Activated CD4-positive, CD25-positive, alpha-beta regulatory T cell treated with anti-CD3 and anti-CD28 coated beads, Interleukin-2, amount 50 U/mL, for 24 hours (primary cell): ENCODE data around the gene CYP20A1.
"Not testable (repeated sequence)": the region's sequence is repeated elsewhere in the genome, so short reads cannot be mapped to it uniquely, and the experiment has no call there.

Experiments used
- ATAC-seq, 2 donors: fragments of 150-1000 bp; cut with Tn5 transposase; one replicate each; pipeline ENCODE4 v1.10.0; 2021; ENCODE audit warnings: mild to moderate bottlenecking in 1 of 2, moderate library complexity in 1 of 2

Gene CYP20A1

DNA sequence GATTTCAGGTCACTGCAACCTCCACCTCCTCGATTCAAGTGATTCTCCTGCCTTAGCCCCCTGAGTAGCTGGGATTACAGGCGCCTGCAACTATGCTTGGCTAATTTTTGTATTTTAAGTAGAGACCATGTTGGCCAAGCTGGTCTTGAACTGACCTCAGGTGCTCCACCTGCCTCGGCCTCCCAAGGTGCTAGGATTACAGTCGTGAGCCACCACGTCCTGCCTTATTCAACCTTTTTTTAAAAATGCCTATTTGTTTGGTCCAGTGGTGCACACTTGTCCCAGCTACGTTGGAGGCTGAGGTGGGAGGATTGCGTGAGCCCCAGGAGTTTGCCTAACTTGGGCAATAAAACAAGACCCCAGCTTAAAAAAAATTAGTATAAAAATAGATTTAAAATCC lies 43.3 kb downstream of the CYP20A1 start:
- ATAC-seq = no peak

- no peak for ATAC-seq
These were observed 47.7 kb downstream of the CYP20A1 start for GRCh38 chr2:203286532-203286931.

DNA sequence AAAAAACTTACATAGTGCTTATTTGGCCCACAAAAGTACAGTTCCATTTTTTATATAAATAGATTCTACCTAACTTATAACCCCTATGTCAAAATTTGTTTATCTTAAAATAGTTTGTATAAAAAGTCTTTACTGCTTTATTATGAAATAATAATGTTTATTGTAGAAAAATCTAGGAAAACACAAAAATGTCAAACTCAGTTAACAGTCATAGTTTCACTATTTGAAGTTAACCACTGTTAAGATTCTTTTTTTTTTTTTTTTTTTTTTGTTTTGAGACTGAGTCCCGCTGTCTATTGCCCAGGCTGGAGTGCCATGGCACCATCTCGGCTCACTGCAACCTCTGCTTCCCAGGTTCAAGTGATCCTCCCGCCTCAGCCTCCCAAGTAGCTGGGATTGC lies 62.8 kb downstream of the CYP20A1 start:
- no peak for ATAC-seq

DNA sequence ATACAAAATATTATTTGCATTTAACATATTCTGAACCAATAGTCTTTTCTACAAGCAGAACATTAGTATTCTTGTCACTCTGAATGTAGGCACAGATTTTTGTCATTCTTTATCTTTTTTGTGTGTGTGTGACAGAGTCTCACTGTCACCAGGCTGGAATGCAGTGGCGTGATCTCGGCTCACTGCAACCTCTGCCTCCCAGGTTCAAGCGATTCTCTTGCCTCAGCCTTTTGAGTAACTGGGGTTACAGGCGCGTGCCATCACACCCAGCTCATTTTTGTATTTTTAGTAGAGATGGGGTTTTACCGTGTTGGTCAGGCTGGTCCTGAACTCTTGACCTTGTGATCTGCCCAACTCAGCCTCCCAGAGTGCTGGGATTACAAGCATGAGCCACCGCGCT lies 63.8 kb downstream of the CYP20A1 start:
- not testable (repeated sequence) for ATAC-seq

- ATAC-seq = no peak
These were observed 72.0 kb downstream of the CYP20A1 start for GRCh38 chr2:203310688-203311436.

- ATAC-seq = peak; percentile 81 to 84
These were observed 87.5 kb downstream of the CYP20A1 start for GRCh38 chr2:203326356-203326755.

DNA sequence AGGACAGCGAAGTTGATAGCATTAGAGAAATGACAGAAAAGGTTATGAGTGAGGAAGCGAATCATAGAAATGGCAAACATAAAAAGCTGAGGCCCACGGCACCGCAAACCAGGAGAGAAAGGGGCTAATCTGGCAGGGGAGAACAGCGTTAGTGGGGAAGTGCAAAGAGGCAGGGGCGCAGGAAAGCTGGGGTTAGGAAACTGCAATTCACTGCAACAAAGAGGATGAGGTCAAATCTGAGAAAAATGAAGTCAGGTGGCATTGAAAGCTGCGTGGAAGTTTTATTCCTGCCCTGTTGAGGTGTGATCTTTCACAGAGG lies 88.7 kb downstream of the CYP20A1 start:
- ATAC-seq = no peak

DNA sequence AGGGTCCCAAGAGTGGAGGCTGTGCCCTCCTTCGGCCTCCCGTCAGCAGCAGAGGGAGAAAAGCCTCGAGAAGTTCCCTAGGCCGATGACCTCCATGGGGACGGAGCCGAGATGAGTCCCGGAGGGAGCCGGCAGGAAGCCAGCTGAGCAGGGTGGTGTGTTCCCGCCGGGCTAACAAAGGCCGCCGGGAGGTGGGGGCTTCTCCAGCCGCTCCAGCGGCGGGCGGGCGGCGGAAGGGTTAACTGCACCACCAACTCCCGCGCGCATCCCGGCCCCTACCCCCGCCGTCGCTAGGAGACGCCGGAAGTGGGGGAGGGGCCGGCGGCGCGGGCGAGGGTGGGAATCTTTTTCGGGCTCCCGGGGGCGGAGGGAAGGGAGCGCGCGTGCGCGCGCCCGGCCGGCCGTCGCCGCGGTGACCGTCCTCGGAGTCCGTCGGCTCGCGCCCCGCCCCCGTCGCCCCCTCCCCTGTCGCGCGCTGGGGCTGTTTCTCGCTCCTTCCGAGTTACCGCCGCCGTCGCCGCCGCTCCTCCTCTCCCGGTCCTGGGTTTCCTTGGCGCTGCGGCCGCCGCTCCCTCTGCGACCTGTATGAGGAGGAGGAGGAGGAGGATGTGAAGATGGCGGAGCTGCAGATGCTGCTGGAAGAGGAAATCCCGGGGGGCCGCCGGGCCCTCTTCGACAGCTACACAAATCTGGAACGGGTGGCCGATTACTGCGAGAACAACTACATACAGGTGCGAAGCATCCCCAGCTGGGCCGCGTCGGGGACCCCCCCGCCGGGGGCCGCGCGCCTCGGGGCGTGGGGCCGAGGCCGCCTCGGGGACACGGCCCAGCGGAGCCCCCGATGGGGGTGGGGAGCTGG lies 89.3 kb downstream of the CYP20A1 start, which contains the start of gene ABI2:
ABI2 (plus strand) TSS at position 494 of the 859 bp plus-strand sequence; CDS start at position 615, 121 bp downstream.
- peak; percentile 39 to 45 for ATAC-seq

- ATAC-seq = peak; percentile 25 to 32
These were observed 90.1 kb downstream of the CYP20A1 start for GRCh38 chr2:203328760-203329540.

DNA sequence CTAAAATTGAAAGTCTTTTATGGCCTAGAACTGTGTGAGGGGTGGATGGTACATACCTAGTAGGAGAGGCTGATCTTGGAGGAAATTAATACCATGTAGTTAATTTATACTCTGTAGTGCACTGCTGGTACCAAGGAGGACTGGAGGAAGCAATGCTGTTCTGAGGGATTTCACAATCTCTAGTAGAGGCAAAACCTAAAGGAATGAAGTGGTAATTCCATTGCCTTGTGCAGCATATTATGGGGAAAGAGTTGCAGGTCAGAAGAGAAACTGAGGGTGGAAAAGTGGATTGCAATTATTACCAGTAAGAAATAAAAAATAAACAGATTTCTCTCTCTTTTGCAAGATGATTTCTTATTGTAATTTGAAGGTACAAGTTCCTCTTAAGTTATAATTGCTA lies 91.6 kb downstream of the CYP20A1 start:
- no peak for ATAC-seq

GRCh38 chr2:203338322-203338721 lies 99.5 kb downstream of the CYP20A1 start:
- no peak for ATAC-seq

DNA sequence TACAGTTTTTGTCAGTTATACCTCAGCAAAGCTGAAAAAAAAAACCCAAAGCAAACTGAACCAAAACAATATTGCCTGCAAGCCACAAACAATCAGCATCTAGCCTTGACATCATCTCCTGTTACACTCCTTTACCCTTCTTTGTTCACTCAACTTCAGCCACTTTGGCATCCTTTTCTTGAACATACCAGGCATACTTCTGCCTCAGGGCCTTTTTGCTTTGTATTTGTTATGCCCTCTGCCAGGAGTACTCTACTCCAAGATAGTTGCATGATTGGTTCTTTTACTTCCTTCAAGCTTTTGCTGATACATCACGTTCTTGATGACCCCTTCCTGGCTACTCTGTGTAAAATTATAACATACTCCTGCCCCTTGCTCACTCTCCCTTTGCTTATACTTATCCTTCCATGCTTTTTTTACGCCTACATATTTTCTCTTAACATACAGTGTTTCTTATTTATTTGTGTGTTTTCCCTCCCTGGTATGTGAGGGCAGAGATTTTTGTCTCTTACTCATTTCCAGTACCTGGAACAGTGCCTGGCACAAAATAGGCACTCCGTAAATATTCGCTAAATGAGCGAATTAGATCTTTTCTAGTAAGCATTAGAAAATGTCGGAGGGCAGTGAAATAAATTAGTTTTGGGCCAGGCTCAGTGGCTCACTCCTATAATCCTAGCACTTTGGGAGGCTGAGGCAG lies 102.1 kb downstream of the CYP20A1 start:
- ATAC-seq = no peak

- no peak for ATAC-seq
These were observed 103.0 kb downstream of the CYP20A1 start for GRCh38 chr2:203341741-203342310.

- not testable (repeated sequence) for ATAC-seq
These were observed 103.6 kb downstream of the CYP20A1 start for GRCh38 chr2:203342374-203342773.

- ATAC-seq = no peak
These were observed 105.8 kb downstream of the CYP20A1 start for GRCh38 chr2:203344667-203345066.

DNA sequence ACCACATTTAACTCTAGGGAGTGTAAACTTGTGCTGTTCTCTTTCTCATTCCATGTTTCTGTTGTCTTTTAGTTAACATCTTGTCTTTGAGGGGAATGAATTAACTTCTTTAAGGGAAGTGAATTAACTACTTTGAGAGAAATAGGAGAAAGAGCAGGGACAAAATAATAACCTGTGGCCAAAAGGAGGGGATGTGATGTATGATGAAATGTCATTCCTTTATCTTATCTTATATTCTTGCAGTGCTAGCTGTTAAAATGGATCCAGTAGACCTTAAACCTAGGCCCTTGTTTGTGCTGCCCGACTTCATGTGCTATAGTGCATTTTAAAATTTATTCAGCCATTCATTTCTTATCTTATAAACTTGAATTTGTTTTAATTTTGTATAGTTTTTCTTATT lies 107.8 kb downstream of the CYP20A1 start:
- ATAC-seq = no peak

- ATAC-seq = no peak
These were observed 108.6 kb downstream of the CYP20A1 start for GRCh38 chr2:203347375-203347774.

GRCh38 chr2:203352604-203353255 lies 113.9 kb downstream of the CYP20A1 start:
- ATAC-seq = no peak

GRCh38 chr2:203354966-203355365 lies 116.1 kb downstream of the CYP20A1 start:
- ATAC-seq = no peak
